Sigmoid colon (tissue), 7 donors: ENCODE data around the gene NRG4. TPM values are rescaled to one million over a fixed set of nuclear protein-coding genes. Genes with fewer than 3 reads are reported as not detected.
"Not testable (repeated sequence)": the region's sequence is repeated elsewhere in the genome, so short reads cannot be mapped to it uniquely, and the experiment has no call there.

Experiments used
- DNase-seq: peaks from one replicate; pipeline ENCODE4 v3.0.0-alpha.2; 2019
- H3K27ac ChIP-seq, 4 donors: fragments of 200-600 bp; sonication (generic); one replicate each; pipeline ENCODE4 v1.5.1; 2016 to 2019; ENCODE audit warnings: mild to moderate bottlenecking in 1 of 4
- H3K27me3 ChIP-seq, 3 donors: fragments of 200-600 bp; sonication (generic); one replicate each; pipeline ENCODE4 v1.5.1; 2019; ENCODE audit warnings: mild to moderate bottlenecking in 1 of 3
- H3K36me3 ChIP-seq, 4 donors: fragments of 200-600 bp; sonication (generic); one replicate each; pipeline ENCODE4 v1.5.1; 2016 to 2019
- H3K4me1 ChIP-seq, 4 donors: fragments of 200-600 bp; sonication (generic); one replicate each; pipeline ENCODE4 v1.5.1; 2017 to 2019
- H3K4me3 ChIP-seq, 4 donors: fragments of 200-600 bp; sonication (generic); one replicate each; pipeline ENCODE4 v1.5.1; 2017 to 2019; ENCODE audit warnings: mild to moderate bottlenecking in 2 of 4, moderate library complexity in 1 of 4
- H3K9me3 ChIP-seq, 4 donors: fragments of 200-600 bp in 3 of 4; sonication (generic) in 3 of 4; one replicate each; pipeline versions ENCODE4 v1.5.1 to v1.6.1; 2013 to 2019
- EP300 ChIP-seq, 4 donors: sonication (generic); formaldehyde crosslinking; IDR thresholded peaks; one replicate each; pipeline ENCODE4 v1.6.1; 2017; ENCODE audit warnings: antibody characterized with exemption in 4 of 4
- POLR2A ChIP-seq, 2 donors: fragments of 450-650 bp; IDR thresholded peaks; one replicate each; pipeline ENCODE4 v1.6.1; 2016; ENCODE audit warnings: antibody characterized with exemption in 2 of 2, mild to moderate bottlenecking in 2 of 2, moderate library complexity in 2 of 2
- POLR2AphosphoS5 ChIP-seq, 4 donors: sonication (generic); formaldehyde crosslinking; IDR thresholded peaks; one replicate each; pipeline ENCODE4 v1.6.1; 2017; ENCODE audit warnings: antibody characterized with exemption in 4 of 4
- WGBS, 2 donors: extraction: QIAGEN DNeasy Blood & Tissue Kit; methylation state at CpG; one replicate each; pipeline ENCODE4 v1.1.7; 2013; 5-methylcytosine and 5-hydroxymethylcytosine counted together
- intact Hi-C: fragments of 100-400 bp; cut with DNase I; formaldehyde crosslinking; loops from one replicate; pipeline ENCODE4 v1.15.1; 2023
- polyA plus RNA-seq, 3 donors: library from polyadenylated mRNA; stranded (reverse); fragments of 200-250 nt; gene quantifications; one replicate each; pipeline ENCODE4 v1.2.3, GENCODE V29; 2013
- total RNA-seq, 4 donors: library from RNA; depleted of rRNA; stranded (reverse); fragments of >200 nt; gene quantifications; one replicate each; pipeline ENCODE4 v1.1.0, GENCODE V29; 2016
- TF ChIP-seq, protein P1 (sequence below), 4 experiments: fragments of 450-650 bp in 3 of 4; fragments of 200-600 bp in 1 of 4; IDR thresholded peaks; one replicate each; pipeline ENCODE4 v1.5.1; 2016 to 2019; ENCODE audit warnings: antibody characterized with exemption in 4 of 4, mild to moderate bottlenecking in 3 of 4, moderate library complexity in 2 of 4
- donor health status: healthy with polysubstance abuse.
- donor health status: Bipolar disorder and iron deficiency.
- donor health status: healthy.

The NRG4 gene
- total and polyA plus RNA-seq, 7 donors: 0.76 to 3.9 (median 3.0) TPM; not detected in 4

DNA sequence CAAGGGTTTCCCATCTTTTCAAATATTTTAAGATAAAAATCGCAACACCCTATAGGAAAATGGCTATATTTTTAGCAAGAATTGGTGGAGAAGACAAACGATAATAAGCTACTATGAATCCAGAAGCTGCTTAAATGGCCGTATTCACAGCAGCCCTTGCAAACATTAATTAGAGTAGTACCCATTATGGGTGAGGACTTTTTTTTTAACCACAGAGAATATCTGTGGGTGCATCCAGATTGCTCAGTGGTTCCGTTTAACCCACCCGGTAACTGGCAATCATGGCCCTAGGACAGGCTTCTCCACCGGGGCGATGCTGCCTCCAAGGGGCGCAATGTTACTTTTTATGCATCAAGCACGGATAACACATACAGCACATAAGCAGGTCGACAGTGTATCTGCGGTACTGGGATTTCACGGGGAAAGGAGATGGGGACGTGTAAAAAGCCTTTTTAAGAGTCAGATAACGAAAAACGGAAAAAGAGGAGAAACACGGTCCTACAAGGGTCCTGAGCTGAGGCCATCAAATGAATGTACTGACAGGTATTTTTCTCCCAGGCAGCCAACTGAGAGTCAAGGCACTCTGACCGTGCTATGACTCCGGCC, 46.6 kb upstream of the NRG4 start:
- Histone ChIP-seq H3K27me3 (peaks cover 0 to 22% (median 9%) of the 10 kb centered on the region in 3 donors), H3K4me1 (peaks cover 0 to 19% (median 16%) of the 10 kb centered on the region in 4 donors), H3K4me3 (peak overlapping the region; percentile 45 to 70 (median 60)), H3K27ac (no peak overlapping the region), H3K9me3 (no peaks in the 10 kb centered on the region), H3K36me3 (no peaks in the 10 kb centered on the region)
- intact Hi-C loops: no loop called here
- DNase-seq: no peak
- 9 to 12% methylated on average over 18 of the region's 18 CpGs for WGBS, 2 donors
- TF ChIP-seq POLR2A (IDR thresholded peaks at IDR 0.05) (no peak), EP300 (IDR thresholded peaks at IDR 0.05) (no peak), POLR2AphosphoS5 (IDR thresholded peaks at IDR 0.05) (no peak)
- TF ChIP-seq, protein P1, sequence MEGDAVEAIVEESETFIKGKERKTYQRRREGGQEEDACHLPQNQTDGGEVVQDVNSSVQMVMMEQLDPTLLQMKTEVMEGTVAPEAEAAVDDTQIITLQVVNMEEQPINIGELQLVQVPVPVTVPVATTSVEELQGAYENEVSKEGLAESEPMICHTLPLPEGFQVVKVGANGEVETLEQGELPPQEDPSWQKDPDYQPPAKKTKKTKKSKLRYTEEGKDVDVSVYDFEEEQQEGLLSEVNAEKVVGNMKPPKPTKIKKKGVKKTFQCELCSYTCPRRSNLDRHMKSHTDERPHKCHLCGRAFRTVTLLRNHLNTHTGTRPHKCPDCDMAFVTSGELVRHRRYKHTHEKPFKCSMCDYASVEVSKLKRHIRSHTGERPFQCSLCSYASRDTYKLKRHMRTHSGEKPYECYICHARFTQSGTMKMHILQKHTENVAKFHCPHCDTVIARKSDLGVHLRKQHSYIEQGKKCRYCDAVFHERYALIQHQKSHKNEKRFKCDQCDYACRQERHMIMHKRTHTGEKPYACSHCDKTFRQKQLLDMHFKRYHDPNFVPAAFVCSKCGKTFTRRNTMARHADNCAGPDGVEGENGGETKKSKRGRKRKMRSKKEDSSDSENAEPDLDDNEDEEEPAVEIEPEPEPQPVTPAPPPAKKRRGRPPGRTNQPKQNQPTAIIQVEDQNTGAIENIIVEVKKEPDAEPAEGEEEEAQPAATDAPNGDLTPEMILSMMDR (IDR thresholded peaks at IDR 0.05): no peak

DNA sequence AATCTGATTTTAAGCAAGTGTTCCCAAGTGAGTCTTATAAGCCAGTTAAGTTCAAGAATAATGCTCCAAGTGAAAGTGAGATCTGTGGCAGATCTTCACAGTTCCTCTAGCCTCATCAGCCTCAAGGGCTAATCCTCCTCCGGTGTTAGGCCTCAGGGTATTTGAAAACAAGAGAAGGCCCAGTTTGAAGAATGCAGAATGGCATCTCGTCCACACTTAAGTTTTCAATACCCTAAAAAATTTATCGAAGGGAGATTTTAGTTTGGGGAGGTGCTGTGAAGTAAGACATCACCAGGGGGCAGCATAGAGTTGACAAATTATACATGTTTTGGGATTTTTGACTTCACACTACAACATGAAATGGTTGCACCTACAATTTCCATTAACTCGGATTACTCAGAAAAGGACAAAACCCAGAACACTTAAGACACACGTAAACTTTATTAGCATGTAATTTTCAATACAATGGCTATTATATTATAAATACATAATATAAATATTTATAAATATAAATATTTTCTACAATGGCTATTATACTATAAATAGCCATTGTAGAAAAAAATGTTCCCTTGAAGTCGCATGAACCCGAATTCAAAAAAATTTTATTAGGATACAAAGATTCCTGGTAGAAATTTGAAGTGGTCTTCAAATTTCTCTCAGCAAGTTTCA, 45.2 kb upstream of the NRG4 start:
- Histone ChIP-seq H3K36me3 (no peaks in the 10 kb centered on the region), H3K4me3 (peak overlapping the region in 1 of 4 donors; percentile 23), H3K27me3 (peaks cover 0 to 22% (median 14%) of the 10 kb centered on the region in 3 donors), H3K4me1 (peaks cover 0 to 19% (median 16%) of the 10 kb centered on the region in 4 donors), H3K27ac (no peak overlapping the region), H3K9me3 (no peaks in the 10 kb centered on the region)
- TF ChIP-seq, protein P1 (IDR thresholded peaks at IDR 0.05): peak in 3 of 4 experiments; percentile 51 to 71 (median 59)
- TF ChIP-seq POLR2AphosphoS5 (IDR thresholded peaks at IDR 0.05) (no peak), EP300 (IDR thresholded peaks at IDR 0.05) (no peak), POLR2A (IDR thresholded peaks at IDR 0.05) (no peak)
- intact Hi-C loops: loop anchor here (1.0 kb wide), 1 partner anchor 82 kb away; no protein-coding TSS in a partner anchor
- no peak for DNase-seq
- 2% methylated on average over 7 of the region's 7 CpGs for WGBS, 2 donors

DNA sequence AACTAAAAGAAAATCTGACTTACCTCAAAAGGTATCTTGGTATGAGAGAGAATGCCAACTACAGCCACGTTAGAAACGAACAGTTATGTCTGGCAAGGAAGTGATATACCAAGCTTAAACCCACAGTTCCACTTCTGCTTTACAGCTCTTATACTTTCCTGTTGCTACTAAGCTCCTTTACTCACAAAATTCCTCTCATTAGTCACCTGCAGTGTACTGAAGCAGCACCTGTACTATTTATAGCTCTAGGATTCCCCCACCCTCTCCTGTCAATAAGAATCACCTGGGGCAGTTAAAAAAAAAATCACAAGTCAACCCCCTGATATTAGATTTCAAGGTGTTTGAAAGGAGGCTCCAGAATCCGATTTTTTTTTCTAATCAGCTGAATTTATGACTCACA, 44.7 kb upstream of the NRG4 start:
- intact Hi-C loops: loop anchor here (1.0 kb wide), 1 partner anchor 82 kb away; no protein-coding TSS in a partner anchor
- peaks cover 0 to 22% (median 14%) of the 10 kb centered on the region in 3 donors for H3K27me3 ChIP-seq
- no peak overlapping the region for H3K27ac ChIP-seq
- no peaks in the 10 kb centered on the region for H3K36me3 ChIP-seq
- TF ChIP-seq POLR2AphosphoS5 (IDR thresholded peaks at IDR 0.05) (no peak), EP300 (IDR thresholded peaks at IDR 0.05) (no peak), POLR2A (IDR thresholded peaks at IDR 0.05) (no peak)
- TF ChIP-seq, protein P1 (IDR thresholded peaks at IDR 0.05): no peak
- WGBS, 2 donors: 3 to 13% methylated on average over 3 of the region's 3 CpGs
- no peak for DNase-seq
- H3K9me3 ChIP-seq: no peaks in the 10 kb centered on the region
- peak overlapping the region in 1 of 4 donors; percentile 23 for H3K4me3 ChIP-seq
- H3K4me1 ChIP-seq: peaks cover 0 to 19% (median 16%) of the 10 kb centered on the region in 4 donors

DNA sequence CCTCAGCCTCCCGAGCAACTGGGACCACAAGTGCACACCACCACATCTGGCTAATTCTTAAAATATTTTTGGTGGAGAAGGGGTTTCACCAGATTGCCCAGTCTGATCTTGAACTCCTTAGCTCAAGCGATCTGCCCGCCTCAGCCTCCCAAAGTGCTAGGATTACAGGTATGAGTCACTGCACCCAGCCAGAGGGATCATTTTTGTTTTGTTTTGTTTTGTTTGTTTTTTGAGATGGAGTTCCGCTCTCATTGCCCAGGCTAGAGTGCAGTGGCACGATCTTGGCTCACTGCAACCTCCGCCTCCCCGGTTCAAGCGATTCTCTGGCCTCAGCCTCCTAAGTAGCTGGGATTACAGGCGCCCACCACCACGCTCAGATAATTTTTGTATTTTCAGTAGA, 42.0 kb upstream of the NRG4 start:
- H3K27ac ChIP-seq, DNase-seq, intact Hi-C loops, H3K9me3 ChIP-seq, H3K4me3 ChIP-seq, H3K36me3 ChIP-seq: not testable (repeated sequence)
- Histone ChIP-seq H3K27me3 (peaks cover 0 to 14% (median 10%) of the 10 kb centered on the region in 3 donors), H3K4me1 (peaks cover 0 to 10% (median 6%) of the 10 kb centered on the region in 4 donors)
- 89 to 92% methylated on average over 10 of the region's 10 CpGs for WGBS, 2 donors

DNA sequence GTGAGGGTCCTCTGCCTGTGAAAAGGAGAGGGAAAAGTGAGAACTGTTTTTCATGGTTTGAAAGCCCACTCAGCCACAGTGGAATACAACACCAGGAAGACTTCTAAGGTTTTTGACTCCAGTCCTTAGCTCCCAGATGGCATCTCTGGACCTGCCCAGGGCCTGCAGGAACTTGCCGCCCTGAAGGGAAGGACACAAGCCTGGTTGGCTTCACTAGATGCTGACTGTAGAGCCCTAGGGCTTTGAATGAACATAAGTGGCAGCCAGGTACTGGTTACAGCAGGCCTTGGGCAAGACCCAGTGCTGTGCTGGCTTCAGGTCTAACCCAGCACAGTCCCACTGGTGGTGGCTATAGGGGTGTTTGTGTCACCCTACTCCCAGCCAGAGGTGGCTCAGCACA, 26.3 kb upstream of the NRG4 start:
- H3K27ac ChIP-seq: no peak overlapping the region
- WGBS, 2 donors: 94 to 97% methylated on average over 1 of the region's 1 CpG

More for the DNA sequence above, 26.3 kb upstream of the NRG4 start:
- Histone ChIP-seq H3K9me3 (peaks cover 0 to 11% (median 2%) of the 10 kb centered on the region in 4 donors), H3K27me3 (no peaks in the 10 kb centered on the region), H3K4me3 (no peak overlapping the region), H3K4me1 (no peaks in the 10 kb centered on the region), H3K36me3 (no peaks in the 10 kb centered on the region)
- TF ChIP-seq, protein P1 (IDR thresholded peaks at IDR 0.05): no peak
- TF ChIP-seq POLR2A (IDR thresholded peaks at IDR 0.05) (no peak), EP300 (IDR thresholded peaks at IDR 0.05) (no peak), POLR2AphosphoS5 (IDR thresholded peaks at IDR 0.05) (no peak)
- intact Hi-C loops: no loop called here
- DNase-seq: no peak
